ENCODE results near the gene COLEC12.
A peak's percentile ranks its signal among the peaks of the same experiment; 100 is the strongest.

The COLEC12 gene

GRCh38 chr18:390741-391478, 109.6 kb downstream of the COLEC12 start:
- H3K27me3 ChIP-seq (ENCODE audit: control insufficient read depth in 1 of 2, insufficient read depth in 2 of 2, low read length in 2 of 2), result no peaks in the 10 kb centered on the region
- H3K36me3 ChIP-seq (ENCODE audit: insufficient read depth, low read length), result no peaks in the 10 kb centered on the region
- H3K4me1 ChIP-seq (ENCODE audit: insufficient read depth, low read length), result peaks cover 32% of the 10 kb centered on the region
- H3K9ac ChIP-seq (ENCODE audit: low read length), result no peak overlapping the region
- no peaks in the 10 kb centered on the region for H3K9me3 ChIP-seq (ENCODE audit: low read length)
- H3K27ac ChIP-seq (ENCODE audit: low read depth, low read length), result no peak overlapping the region
- no peak overlapping the region for H3K4me3 ChIP-seq (ENCODE audit: low read depth in 1 of 2, low read length in 2 of 2)

- Histone ChIP-seq H3K36me3 (ENCODE audit: insufficient read depth, low read length) (no peaks in the 10 kb centered on the region), H3K4me1 (ENCODE audit: insufficient read depth, low read length) (peaks cover 21% of the 10 kb centered on the region), H3K4me3 (ENCODE audit: low read depth in 1 of 2, low read length in 2 of 2) (no peak overlapping the region), H3K27me3 (ENCODE audit: control insufficient read depth in 1 of 2, insufficient read depth in 2 of 2, low read length in 2 of 2) (no peaks in the 10 kb centered on the region), H3K27ac (ENCODE audit: low read depth, low read length) (no peak overlapping the region), H3K9ac (ENCODE audit: low read length) (no peak overlapping the region), H3K9me3 (ENCODE audit: low read length) (no peaks in the 10 kb centered on the region)
Observed at GRCh38 chr18:389658-390357, 110.7 kb downstream of the COLEC12 start.

DNA sequence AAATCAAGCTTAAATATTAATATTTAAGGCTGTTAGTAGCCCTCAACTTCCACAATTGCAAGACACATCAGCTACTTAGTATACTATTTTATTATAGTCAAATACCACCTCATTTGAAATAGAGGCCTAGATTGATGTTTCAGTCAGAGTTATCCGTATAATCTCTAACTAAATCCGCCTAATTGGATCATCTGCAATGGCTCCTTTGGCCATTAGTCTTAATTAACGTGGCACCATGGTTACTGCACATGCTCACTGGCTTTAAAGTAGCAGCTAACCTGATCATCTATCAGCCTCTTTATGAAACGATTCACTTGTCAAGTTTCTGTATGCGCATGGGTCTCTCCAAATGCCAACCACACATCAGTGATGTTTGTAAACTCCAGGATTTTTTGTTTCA, 112.3 kb downstream of the COLEC12 start:
- Histone ChIP-seq H3K36me3 (ENCODE audit: insufficient read depth, low read length) (no peaks in the 10 kb centered on the region), H3K27ac (ENCODE audit: low read depth, low read length) (no peak overlapping the region), H3K9ac (ENCODE audit: low read length) (no peak overlapping the region), H3K4me3 (ENCODE audit: low read depth in 1 of 2, low read length in 2 of 2) (no peak overlapping the region), H3K9me3 (ENCODE audit: low read length) (no peaks in the 10 kb centered on the region), H3K27me3 (ENCODE audit: control insufficient read depth in 1 of 2, insufficient read depth in 2 of 2, low read length in 2 of 2) (no peaks in the 10 kb centered on the region), H3K4me1 (ENCODE audit: insufficient read depth, low read length) (peaks cover 7% of the 10 kb centered on the region)

GRCh38 chr18:386994-387393, 113.5 kb downstream of the COLEC12 start:
- no peak overlapping the region for H3K27ac ChIP-seq (ENCODE audit: low read depth, low read length)
- H3K4me3 ChIP-seq (ENCODE audit: low read depth in 1 of 2, low read length in 2 of 2), result no peak overlapping the region
- H3K9me3 ChIP-seq (ENCODE audit: low read length), result no peaks in the 10 kb centered on the region
- no peak overlapping the region for H3K9ac ChIP-seq (ENCODE audit: low read length)
- no peaks in the 10 kb centered on the region for H3K4me1 ChIP-seq (ENCODE audit: insufficient read depth, low read length)
- no peaks in the 10 kb centered on the region for H3K36me3 ChIP-seq (ENCODE audit: insufficient read depth, low read length)
- H3K27me3 ChIP-seq (ENCODE audit: control insufficient read depth in 1 of 2, insufficient read depth in 2 of 2, low read length in 2 of 2), result no peaks in the 10 kb centered on the region

- H3K9ac ChIP-seq (ENCODE audit: low read length), result no peak overlapping the region
- no peaks in the 10 kb centered on the region for H3K9me3 ChIP-seq (ENCODE audit: low read length)
Observed at GRCh38 chr18:384897-385296, 115.6 kb downstream of the COLEC12 start.

GRCh38 chr18:383135-383534, 117.4 kb downstream of the COLEC12 start:
- H3K9me3 ChIP-seq (ENCODE audit: low read length), result no peaks in the 10 kb centered on the region
- H3K27me3 ChIP-seq (ENCODE audit: control insufficient read depth in 1 of 2, insufficient read depth in 2 of 2, low read length in 2 of 2), result no peaks in the 10 kb centered on the region
- peaks cover 22% of the 10 kb centered on the region for H3K4me1 ChIP-seq (ENCODE audit: insufficient read depth, low read length)
- no peak overlapping the region for H3K9ac ChIP-seq (ENCODE audit: low read length)
- no peak overlapping the region for H3K27ac ChIP-seq (ENCODE audit: low read depth, low read length)
- no peaks in the 10 kb centered on the region for H3K36me3 ChIP-seq (ENCODE audit: insufficient read depth, low read length)
- no peak overlapping the region for H3K4me3 ChIP-seq (ENCODE audit: low read depth in 1 of 2, low read length in 2 of 2)

More at GRCh38 chr18:384897-385296, 115.6 kb downstream of the COLEC12 start:
- Histone ChIP-seq H3K36me3 (ENCODE audit: insufficient read depth, low read length) (no peaks in the 10 kb centered on the region), H3K4me1 (ENCODE audit: insufficient read depth, low read length) (peaks cover 14% of the 10 kb centered on the region), H3K4me3 (ENCODE audit: low read depth in 1 of 2, low read length in 2 of 2) (no peak overlapping the region), H3K27me3 (ENCODE audit: control insufficient read depth in 1 of 2, insufficient read depth in 2 of 2, low read length in 2 of 2) (no peaks in the 10 kb centered on the region), H3K27ac (ENCODE audit: low read depth, low read length) (no peak overlapping the region)

GRCh38 chr18:382423-382984, 118.0 kb downstream of the COLEC12 start:
- Histone ChIP-seq H3K4me1 (ENCODE audit: insufficient read depth, low read length) (peaks cover 29% of the 10 kb centered on the region), H3K36me3 (ENCODE audit: insufficient read depth, low read length) (no peaks in the 10 kb centered on the region)

DNA sequence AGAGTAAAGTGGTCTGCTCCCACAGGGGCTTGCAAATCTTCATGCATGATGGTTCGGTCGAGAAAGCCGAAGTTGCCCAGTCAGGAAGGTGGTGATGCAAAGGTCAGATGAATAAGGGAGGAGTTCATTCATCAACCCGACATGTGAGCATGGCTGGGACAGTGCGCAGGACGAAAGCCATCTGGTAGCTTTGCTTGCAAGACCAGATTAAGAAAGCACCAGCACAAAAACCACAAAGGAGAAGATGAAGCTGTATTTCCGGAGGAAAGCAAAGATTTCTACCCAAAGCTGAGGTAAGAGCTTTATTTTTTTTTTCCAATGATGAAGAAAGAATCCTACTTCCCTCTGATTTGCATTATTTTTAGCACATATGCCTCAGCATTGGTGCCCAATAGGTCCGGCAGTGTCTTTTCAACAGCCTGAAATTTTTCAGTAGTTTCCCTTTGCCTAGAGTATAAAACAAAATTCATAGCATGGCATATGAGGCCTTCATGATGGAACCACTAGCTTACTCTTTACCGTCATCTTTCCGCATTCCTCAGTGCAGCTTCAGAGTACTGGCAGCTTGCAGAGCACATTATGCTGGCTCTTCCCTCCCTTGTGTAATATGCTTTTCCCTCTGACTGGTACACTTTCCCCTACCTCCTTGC, 120.7 kb downstream of the COLEC12 start:
- Histone ChIP-seq H3K9ac (ENCODE audit: low read length) (no peak overlapping the region), H3K36me3 (ENCODE audit: insufficient read depth, low read length) (no peaks in the 10 kb centered on the region), H3K27ac (ENCODE audit: low read depth, low read length) (no peak overlapping the region), H3K4me1 (ENCODE audit: insufficient read depth, low read length) (peaks cover 56% of the 10 kb centered on the region), H3K27me3 (ENCODE audit: control insufficient read depth in 1 of 2, insufficient read depth in 2 of 2, low read length in 2 of 2) (no peaks in the 10 kb centered on the region), H3K4me3 (ENCODE audit: low read depth in 1 of 2, low read length in 2 of 2) (no peak overlapping the region), H3K9me3 (ENCODE audit: low read length) (no peaks in the 10 kb centered on the region)

More at GRCh38 chr18:382423-382984, 118.0 kb downstream of the COLEC12 start:
- H3K9ac ChIP-seq (ENCODE audit: low read length), result no peak overlapping the region
- H3K9me3 ChIP-seq (ENCODE audit: low read length), result no peaks in the 10 kb centered on the region
- no peak overlapping the region for H3K4me3 ChIP-seq (ENCODE audit: low read depth in 1 of 2, low read length in 2 of 2)
- H3K27me3 ChIP-seq (ENCODE audit: control insufficient read depth in 1 of 2, insufficient read depth in 2 of 2, low read length in 2 of 2), result no peaks in the 10 kb centered on the region
- no peak overlapping the region for H3K27ac ChIP-seq (ENCODE audit: low read depth, low read length)

DNA sequence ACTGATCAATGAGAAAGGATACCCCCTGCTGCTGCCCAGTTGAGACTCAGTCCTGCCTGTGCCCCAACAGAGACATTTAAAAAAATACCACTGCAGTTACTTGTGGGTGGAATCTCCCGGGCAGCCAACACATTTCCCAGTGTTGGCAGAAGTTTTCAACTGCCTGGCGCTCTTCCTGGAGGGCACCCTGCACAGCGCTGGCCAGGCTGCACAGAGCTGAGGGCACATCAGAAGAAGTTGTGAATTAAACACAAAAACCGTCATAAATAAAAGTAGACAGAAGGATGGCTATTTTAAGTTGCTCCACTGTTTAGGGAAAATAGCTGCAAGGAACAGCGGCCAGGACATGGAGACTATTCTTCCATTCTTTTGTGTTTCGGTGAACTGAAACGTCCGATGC, 122.4 kb downstream of the COLEC12 start:
- Histone ChIP-seq H3K4me1 (ENCODE audit: insufficient read depth, low read length) (peaks cover 63% of the 10 kb centered on the region), H3K4me3 (ENCODE audit: low read depth in 1 of 2, low read length in 2 of 2) (no peak overlapping the region), H3K9ac (ENCODE audit: low read length) (no peak overlapping the region), H3K9me3 (ENCODE audit: low read length) (no peaks in the 10 kb centered on the region), H3K27ac (ENCODE audit: low read depth, low read length) (peak overlapping the region; percentile 38), H3K36me3 (ENCODE audit: insufficient read depth, low read length) (no peaks in the 10 kb centered on the region), H3K27me3 (ENCODE audit: control insufficient read depth in 1 of 2, insufficient read depth in 2 of 2, low read length in 2 of 2) (no peaks in the 10 kb centered on the region)

GRCh38 chr18:377088-377487, 123.4 kb downstream of the COLEC12 start:
- Histone ChIP-seq H3K4me3 (ENCODE audit: low read depth in 1 of 2, low read length in 2 of 2) (no peak overlapping the region), H3K27me3 (ENCODE audit: control insufficient read depth in 1 of 2, insufficient read depth in 2 of 2, low read length in 2 of 2) (no peaks in the 10 kb centered on the region), H3K9ac (ENCODE audit: low read length) (no peak overlapping the region), H3K27ac (ENCODE audit: low read depth, low read length) (peak overlapping the region; percentile 39), H3K4me1 (ENCODE audit: insufficient read depth, low read length) (peaks cover 66% of the 10 kb centered on the region), H3K9me3 (ENCODE audit: low read length) (no peaks in the 10 kb centered on the region), H3K36me3 (ENCODE audit: insufficient read depth, low read length) (no peaks in the 10 kb centered on the region)

DNA sequence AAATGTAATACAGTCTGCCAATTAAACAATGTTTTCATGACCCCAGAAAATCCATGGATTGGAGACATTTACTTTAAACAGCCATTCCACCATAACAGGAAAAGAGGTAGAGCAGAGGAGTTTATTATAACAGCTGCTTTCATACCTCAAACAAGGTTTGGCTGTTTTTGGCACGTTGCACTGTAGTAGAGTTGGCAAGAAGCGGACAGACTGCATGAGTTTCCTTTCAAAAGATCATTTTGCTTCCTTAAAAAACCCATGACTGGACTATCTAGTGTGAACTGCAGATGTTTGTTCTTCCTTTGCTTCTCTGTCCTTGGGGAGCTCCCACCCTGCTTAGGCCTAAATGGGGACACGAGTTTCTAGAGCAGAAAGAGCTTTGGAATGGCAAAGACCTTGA, 124.2 kb downstream of the COLEC12 start:
- H3K27ac ChIP-seq (ENCODE audit: low read depth, low read length), result peak overlapping the region; percentile 39
- H3K4me1 ChIP-seq (ENCODE audit: insufficient read depth, low read length), result peaks cover 70% of the 10 kb centered on the region

More for the DNA sequence above, 124.2 kb downstream of the COLEC12 start:
- H3K36me3 ChIP-seq (ENCODE audit: insufficient read depth, low read length), result no peaks in the 10 kb centered on the region
- H3K9ac ChIP-seq (ENCODE audit: low read length), result no peak overlapping the region
- no peaks in the 10 kb centered on the region for H3K27me3 ChIP-seq (ENCODE audit: control insufficient read depth in 1 of 2, insufficient read depth in 2 of 2, low read length in 2 of 2)
- H3K4me3 ChIP-seq (ENCODE audit: low read depth in 1 of 2, low read length in 2 of 2), result peak overlapping the region in 1 of 2 donors; percentile 24
- H3K9me3 ChIP-seq (ENCODE audit: low read length), result no peaks in the 10 kb centered on the region

Measured in muscle layer of colon (tissue), 2 donors.